Measurements from ENCODE around the gene PRKG2.

- TF ChIP-seq TAF1 (conservative IDR thresholded peaks at IDR 0.05) (no peak), CTCF (IDR thresholded peaks at IDR 0.05; ENCODE audit: low read depth, low read length, missing input control) (no peak), REST (IDR thresholded peaks at IDR 0.05) (no peak), NR2F2 (IDR thresholded peaks at IDR 0.05) (no peak), HNF4A (conservative IDR thresholded peaks at IDR 0.05) (no peak), HNF4G (IDR thresholded peaks at IDR 0.05) (no peak), FOXA1 (IDR thresholded peaks at IDR 0.05) (no peak), RXRA (IDR thresholded peaks at IDR 0.05) (no peak)
These were observed 121.2 kb downstream of the PRKG2 start for GRCh38 chr4:81093720-81094401.
